A673 (cell line): ENCODE results near the gene TGIF1. TPM values are rescaled to one million over a fixed set of nuclear protein-coding genes. Genes with fewer than 3 reads are reported as not detected.
A peak's percentile ranks its signal among the peaks of the same experiment; 100 is the strongest.

ENCODE experiments used
- BruUV-seq: library from RNA; stranded (reverse); fragments of 400-500 nt; replicated peaks from 2 replicates; lab custom pipeline; 2021; lab: Mats Ljungman, UMichigan
- CTCF ChIA-PET: fragments of 300-600 bp; sonication (Branson Sonifier 250); formaldehyde crosslinking; loops from one replicate; lab custom pipeline; 2022; ENCODE audit warnings: antibody characterized with exemption; lab: Charles Lee
- POLR2A ChIA-PET: fragments of 300-600 bp; sonication (Branson Sonifier 250); formaldehyde crosslinking; loops from one replicate; lab custom pipeline; 2022; ENCODE audit warnings: antibody characterized with exemption; ENCODE audit not compliant: low non-redundant PET; lab: Charles Lee
- DNase-seq: peaks from one replicate; pipeline ENCODE4 v3.0.0-alpha.2; 2015; ENCODE audit warnings: low spot score
- H3K27ac ChIP-seq: fragments of 200-600 bp; sonication (generic); 2 replicates; pipeline ENCODE4 v1.5.1; 2016; ENCODE audit warnings: mixed run types, low read depth, mild to moderate bottlenecking, mixed read lengths, antibody characterized with exemption, low read length; ENCODE audit not compliant: poor library complexity, severe bottlenecking
- H3K27me3 ChIP-seq: fragments of 200-600 bp; sonication (generic); replicated peaks from 2 replicates; pipeline ENCODE4 v1.6.1; 2017; ENCODE audit warnings: mixed run types, low read depth, mild to moderate bottlenecking, mixed read lengths, antibody characterized with exemption, low read length; ENCODE audit not compliant: insufficient read depth, poor library complexity
- H3K36me3 ChIP-seq: fragments of 200-600 bp; sonication (generic); 2 replicates; pipeline ENCODE4 v1.6.1; 2016; ENCODE audit warnings: mixed run types, mild to moderate bottlenecking, mixed read lengths, antibody characterized with exemption, low read length; ENCODE audit not compliant: insufficient read depth, poor library complexity, severe bottlenecking
- H3K4me1 ChIP-seq: fragments of 200-600 bp; sonication (generic); 2 replicates; pipeline ENCODE4 v1.6.1; 2017; ENCODE audit warnings: mixed run types, mild to moderate bottlenecking, mixed read lengths, antibody characterized with exemption, low read length; ENCODE audit not compliant: insufficient read depth, poor library complexity, severe bottlenecking
- H3K4me3 ChIP-seq: fragments of 200-600 bp; sonication (generic); 2 replicates; pipeline ENCODE4 v1.5.1; 2016; ENCODE audit warnings: low read depth, mixed run types, mild to moderate bottlenecking, mixed read lengths, low read length; ENCODE audit not compliant: poor library complexity, severe bottlenecking
- H3K9me3 ChIP-seq: fragments of 200-600 bp; sonication (generic); 2 replicates; pipeline ENCODE4 v1.6.1; 2016; ENCODE audit warnings: mixed run types, low read depth, mild to moderate bottlenecking, mixed read lengths, antibody characterized with exemption, low read length; ENCODE audit not compliant: poor library complexity, severe bottlenecking
- CTCF ChIP-seq: fragments of 300-800, 200-600 bp; sonication (generic); conservative IDR thresholded peaks from 2 replicates; pipeline ENCODE4 v1.5.1; 2017; ENCODE audit warnings: low read depth, mild to moderate bottlenecking, antibody characterized with exemption, low read length, moderate library complexity, mixed read lengths
- EZH2 ChIP-seq: fragments of 200-600 bp; sonication (generic); IDR thresholded peaks from 2 replicates; pipeline ENCODE4 v1.6.1; 2017; ENCODE audit warnings: borderline replicate concordance, low read depth, mild to moderate bottlenecking, mixed read lengths, antibody characterized with exemption, low read length; ENCODE audit not compliant: poor library complexity, severe bottlenecking
- intact Hi-C: fragments of 100-400 bp; cut with micrococcal nuclease; formaldehyde crosslinking; loops from one replicate; pipeline ENCODE4 v1.10.0; 2022; ENCODE audit not compliant: unreplicated experiment
- total RNA-seq: library from RNA; stranded (reverse); gene quantifications from 2 replicates; pipeline ENCODE4 v1.2.3, GENCODE V29; 2021

TGIF1 gene
- total RNA-seq, 1 experiment from 2014 or later, result 98.3 TPM

DNA sequence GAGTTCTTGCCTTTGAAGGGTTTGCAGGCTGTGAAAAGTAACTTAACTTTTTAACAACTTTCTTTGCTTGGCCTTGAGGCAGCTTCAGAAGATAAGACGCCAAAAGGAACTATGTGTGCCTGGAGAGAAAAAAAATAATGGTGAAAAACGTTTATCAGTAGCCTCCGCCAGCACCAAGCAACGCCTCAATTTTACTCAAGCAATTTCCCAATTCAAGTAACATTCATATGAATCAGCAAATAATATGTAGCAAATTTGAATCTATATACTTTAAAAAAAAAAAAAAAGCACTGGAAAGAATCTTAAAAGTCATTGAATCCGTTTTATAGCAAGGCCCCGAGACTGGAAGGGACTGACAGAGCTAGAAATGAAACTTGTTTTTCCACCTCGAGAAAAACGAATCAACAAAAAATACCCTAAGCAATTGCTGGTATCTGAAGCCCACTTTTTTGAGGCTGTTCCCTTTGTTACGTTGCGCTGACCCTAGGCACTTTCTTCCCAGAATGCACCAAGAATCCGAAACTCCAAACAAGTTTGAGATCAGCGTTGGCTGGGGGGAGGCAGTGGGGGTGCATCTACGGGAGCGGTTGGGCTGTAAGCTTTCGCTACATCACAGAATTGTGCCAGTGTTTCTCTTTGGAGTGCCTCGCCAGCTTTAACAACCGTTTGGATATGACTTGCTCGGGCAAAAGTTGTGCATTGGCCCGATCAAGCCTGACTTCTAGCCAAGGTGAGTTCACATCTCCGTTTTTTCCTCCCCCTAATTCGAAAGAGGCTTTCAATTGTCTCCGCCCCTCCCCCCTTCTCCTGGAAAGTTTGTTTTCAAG lies 2.7 kb upstream of the TGIF1 start:
- intact Hi-C loops, result no loop called here
- BruUV-seq, result no TSS peak
- H3K36me3 ChIP-seq, result no peaks in the 10 kb centered on the region
- ChIA-PET CTCF (interaction anchor here (0.6 to 1.0 kb wide), 2 partner anchors 165 to 1821 kb away, joined by 4 read pairs; no protein-coding TSS in a partner anchor), POLR2A (interaction anchor here (0.5 to 1.0 kb wide), 5 partner anchors 34 to 436 kb away, joined by 3 to 9 read pairs (median 3); no protein-coding TSS in a partner anchor)
- peak overlapping the region; percentile 96 for H3K27ac ChIP-seq
- peaks cover 23% of the 10 kb centered on the region for H3K4me1 ChIP-seq
- peak overlapping the region; percentile 91 for H3K4me3 ChIP-seq
- TF ChIP-seq EZH2 (no peak), CTCF (no peak)
- DNase-seq, result peak; percentile 78
- no peaks in the 10 kb centered on the region for H3K9me3 ChIP-seq
- H3K27me3 ChIP-seq, result no peaks in the 10 kb centered on the region

GRCh38 chr18:3447895-3448837 lies 1.8 kb upstream of the TGIF1 start:
- no TSS peak for BruUV-seq
- ChIA-PET CTCF (interaction anchor here (0.6 to 1.0 kb wide), 2 partner anchors 166 to 1821 kb away, joined by 4 read pairs; no protein-coding TSS in a partner anchor), POLR2A (interaction anchor here (0.5 to 0.8 kb wide), 5 partner anchors 33 to 1662 kb away, joined by 3 to 9 read pairs (median 3); no protein-coding TSS in a partner anchor)
- TF ChIP-seq CTCF, result 0 out of 2 replicates have a peak, but pooled peaks have one; percentile 15
- TF ChIP-seq EZH2, result no peak
- peaks cover 23% of the 10 kb centered on the region for H3K4me1 ChIP-seq
- H3K9me3 ChIP-seq, result no peaks in the 10 kb centered on the region
- H3K27ac ChIP-seq, result peak overlapping the region; percentile 96
- peak; percentile 99 for DNase-seq
- intact Hi-C loops, result loop anchor here (2.0 kb wide), 3 partner anchors 147 to 165 kb away; no protein-coding TSS in a partner anchor
- no peaks in the 10 kb centered on the region for H3K36me3 ChIP-seq
- peak overlapping the region; percentile 91 for H3K4me3 ChIP-seq
- H3K27me3 ChIP-seq, result no peaks in the 10 kb centered on the region
